GM12873 (cell line): ENCODE data around the gene NUFIP1.

Source experiments
- TF ChIP-seq, protein P1 (sequence below): IDR thresholded peaks from 2 replicates; pipeline ENCODE4 v1.5.1; 2012; ENCODE audit warnings: low read depth, mild to moderate bottlenecking, moderate library complexity, low read length, control low read depth; ENCODE audit not compliant: insufficient read depth; ENCODE audit errors: missing control alignments

The NUFIP1 gene

GRCh38 chr13:44936246-44936645, 53.0 kb downstream of the NUFIP1 start:
- TF ChIP-seq, protein P1, sequence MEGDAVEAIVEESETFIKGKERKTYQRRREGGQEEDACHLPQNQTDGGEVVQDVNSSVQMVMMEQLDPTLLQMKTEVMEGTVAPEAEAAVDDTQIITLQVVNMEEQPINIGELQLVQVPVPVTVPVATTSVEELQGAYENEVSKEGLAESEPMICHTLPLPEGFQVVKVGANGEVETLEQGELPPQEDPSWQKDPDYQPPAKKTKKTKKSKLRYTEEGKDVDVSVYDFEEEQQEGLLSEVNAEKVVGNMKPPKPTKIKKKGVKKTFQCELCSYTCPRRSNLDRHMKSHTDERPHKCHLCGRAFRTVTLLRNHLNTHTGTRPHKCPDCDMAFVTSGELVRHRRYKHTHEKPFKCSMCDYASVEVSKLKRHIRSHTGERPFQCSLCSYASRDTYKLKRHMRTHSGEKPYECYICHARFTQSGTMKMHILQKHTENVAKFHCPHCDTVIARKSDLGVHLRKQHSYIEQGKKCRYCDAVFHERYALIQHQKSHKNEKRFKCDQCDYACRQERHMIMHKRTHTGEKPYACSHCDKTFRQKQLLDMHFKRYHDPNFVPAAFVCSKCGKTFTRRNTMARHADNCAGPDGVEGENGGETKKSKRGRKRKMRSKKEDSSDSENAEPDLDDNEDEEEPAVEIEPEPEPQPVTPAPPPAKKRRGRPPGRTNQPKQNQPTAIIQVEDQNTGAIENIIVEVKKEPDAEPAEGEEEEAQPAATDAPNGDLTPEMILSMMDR, result no peak

DNA sequence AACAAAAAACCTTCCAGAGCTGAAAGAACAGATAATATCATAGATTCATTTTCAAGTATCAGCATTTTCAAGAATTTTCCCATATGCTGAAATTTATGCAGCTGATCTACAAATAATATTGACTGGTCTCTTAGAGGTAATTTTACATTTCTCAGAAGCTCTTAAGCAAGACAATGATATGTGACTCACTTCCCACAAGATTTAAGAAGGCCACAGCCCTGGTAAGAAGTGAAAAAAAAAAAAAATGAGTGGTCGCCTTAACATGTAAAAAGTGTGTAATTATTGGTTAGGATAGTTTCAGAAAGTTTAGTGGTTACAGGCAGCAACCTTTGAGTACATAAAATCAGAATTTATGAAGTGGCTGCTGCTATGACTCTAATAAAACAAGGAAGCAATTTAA, 54.5 kb downstream of the NUFIP1 start:
- TF ChIP-seq, protein P1, result no peak

- TF ChIP-seq, protein P1, result no peak
These were observed 56.4 kb downstream of the NUFIP1 start for GRCh38 chr13:44932850-44933251.

- TF ChIP-seq, protein P1, result no peak
These were observed 57.0 kb downstream of the NUFIP1 start for GRCh38 chr13:44932171-44932849.

GRCh38 chr13:44930963-44931623, 58.2 kb downstream of the NUFIP1 start:
- TF ChIP-seq, protein P1, result no peak

DNA sequence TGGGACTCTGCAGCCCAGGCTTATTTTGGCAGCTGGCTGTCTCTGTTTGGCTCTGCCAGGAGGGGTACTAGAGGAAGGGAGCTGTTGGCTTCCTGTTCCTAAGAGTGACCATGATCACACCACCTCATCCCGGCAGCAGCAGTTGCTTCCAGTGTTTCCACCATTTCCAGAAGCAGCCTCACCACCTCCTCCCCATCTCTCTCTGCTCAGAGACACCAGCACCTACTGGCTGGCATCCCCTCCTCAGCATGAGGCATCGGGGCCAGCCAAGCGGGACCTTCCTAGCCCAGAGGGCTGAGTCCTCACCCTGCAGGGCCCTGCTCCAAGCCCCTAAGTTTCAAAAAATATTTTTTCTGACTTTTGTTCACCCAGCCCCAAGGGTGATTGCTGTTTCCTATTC, 59.0 kb downstream of the NUFIP1 start:
- TF ChIP-seq, protein P1, result no peak

DNA sequence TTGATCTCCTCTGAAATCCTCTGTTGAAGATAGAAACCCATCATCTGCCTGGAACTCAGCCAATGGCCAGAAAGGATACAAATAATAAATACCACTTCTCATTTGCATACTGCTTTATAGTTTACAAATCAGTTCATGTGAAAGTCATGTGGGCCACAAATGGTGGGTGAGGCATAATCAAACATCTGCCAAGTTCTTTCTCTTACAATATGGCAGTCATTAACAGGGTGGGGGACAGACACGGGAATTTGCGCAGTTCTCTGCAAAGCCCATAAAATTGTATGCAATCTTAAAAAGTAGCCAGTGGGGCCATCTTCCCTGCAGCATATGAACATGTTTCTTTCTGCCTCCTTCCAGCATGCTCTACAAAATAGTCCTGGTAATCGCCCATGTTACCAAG, 59.6 kb downstream of the NUFIP1 start:
- TF ChIP-seq, protein P1, result no peak
